NCI-H345 treated with DMSO at 0.1 percent for 48 hours (cell line): ENCODE data around the gene NFKBIZ.
"Not testable (repeated sequence)": the region's sequence is repeated elsewhere in the genome, so short reads cannot be mapped to it uniquely, and the experiment has no call there.

Experiments
- DNase-seq: peaks from one replicate; lab custom pipeline; 2025; ENCODE audit not compliant: unreplicated experiment; lab: John Stamatoyannopoulos, UW

NFKBIZ gene

DNA sequence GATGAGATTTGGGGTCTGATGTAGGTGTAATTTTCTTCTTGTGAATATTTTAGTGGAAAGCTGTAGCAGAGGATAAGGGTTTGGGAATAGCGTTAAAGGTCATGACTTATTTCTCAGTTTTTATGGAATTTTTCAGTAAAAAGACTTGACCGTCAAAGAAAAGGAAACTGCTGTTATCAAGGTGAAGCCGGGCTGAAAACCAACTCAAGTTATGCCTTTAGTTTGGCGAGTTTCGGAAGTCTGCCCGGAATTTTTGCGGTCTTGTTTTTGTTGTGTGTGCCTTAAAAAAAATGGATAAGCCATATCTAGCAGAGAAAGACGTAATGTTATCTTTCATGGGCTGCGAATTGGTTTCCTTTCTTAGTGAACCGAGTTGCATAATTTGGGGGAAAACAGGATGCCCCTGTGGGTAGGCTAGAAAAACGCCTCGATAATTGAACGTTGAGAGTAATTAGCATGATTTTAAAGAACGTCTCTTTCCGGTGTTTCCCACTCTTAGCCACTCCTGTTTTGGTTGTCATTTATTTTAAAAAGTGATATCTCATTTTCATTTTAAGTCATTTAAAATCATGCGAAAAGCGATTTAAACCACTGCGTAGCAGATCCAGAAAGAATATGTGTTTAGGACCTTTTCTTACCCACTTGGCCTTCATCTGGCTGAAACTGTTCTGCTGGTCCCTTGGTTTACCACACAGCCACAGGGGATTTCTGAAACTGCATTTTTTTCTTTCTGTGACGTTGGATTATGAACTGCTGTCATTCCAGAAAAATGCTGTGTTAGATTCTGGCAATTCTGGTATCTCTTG is 1.1 kb downstream of the NFKBIZ start:
- peak; percentile 3 for DNase-seq

DNA sequence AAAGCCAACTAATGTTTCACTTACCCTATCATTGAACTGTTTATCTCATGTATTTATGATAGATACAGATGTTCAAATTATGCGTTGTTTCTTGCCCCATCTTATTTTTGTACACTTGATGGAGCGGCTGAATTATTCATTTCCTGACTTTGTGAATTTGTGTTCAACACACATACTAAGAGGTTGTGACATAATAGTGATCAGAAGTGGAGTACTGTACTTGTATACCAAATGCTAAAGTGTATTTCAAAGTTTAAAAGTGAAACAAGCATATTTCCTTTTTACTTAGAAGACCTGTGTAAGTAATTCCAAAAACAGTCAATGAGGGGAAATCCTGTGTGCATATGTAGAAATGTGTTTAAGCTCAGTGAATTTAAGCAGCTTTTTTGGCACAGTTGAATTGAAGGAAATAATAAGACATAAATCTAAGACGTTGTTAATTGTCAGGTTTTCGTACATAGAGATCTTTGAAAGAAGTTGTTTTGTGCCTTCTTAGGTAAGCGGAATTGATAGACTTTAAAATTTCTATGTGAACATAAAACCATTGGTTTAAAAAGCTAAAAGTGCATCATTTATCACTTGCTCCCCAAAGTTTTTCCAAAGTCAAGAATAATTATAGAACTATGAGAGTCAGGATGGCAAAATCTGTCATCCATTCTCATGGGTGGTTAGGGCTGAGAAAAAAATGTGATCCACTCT is 1.9 kb downstream of the NFKBIZ start:
- DNase-seq = no peak

DNA sequence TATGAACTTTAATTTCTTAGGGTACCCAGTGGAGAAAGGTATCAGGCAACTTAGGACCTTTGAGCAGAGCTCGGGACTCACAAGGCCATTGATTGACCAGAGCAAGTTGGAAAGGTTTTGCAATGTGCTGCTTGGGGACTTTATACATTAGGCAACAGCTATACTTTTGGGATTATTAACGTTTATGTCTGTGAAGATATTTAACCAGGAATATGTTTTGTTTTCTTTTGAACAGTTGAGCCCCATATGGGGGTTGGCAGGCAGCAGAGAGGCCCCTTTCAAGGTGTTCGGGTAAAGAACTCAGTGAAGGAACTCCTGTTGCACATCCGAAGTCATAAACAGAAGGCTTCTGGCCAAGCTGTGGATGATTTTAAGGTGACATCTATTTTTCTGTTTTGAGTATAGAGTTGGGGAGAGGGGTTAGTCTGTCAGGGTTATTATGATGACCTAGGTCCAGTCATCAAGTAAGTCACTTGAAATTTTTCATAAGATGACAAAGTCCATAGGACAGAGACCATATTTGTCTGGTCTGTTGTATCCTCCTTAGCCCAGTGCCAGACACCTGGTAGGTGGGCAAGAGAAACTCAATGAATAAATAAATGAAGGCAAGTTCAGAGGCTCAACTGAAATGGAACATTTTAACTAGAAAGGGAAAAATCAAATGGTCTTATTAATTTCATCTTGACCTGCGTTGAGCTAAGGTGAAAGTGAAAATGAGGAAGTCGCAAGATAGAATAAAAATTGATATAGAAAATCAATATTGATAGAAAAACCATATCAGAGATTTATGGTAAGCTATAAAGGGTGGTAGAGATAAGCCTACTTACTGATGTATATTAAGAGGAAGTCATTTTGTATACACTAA is 2.8 kb downstream of the NFKBIZ start:
- no peak for DNase-seq

DNA sequence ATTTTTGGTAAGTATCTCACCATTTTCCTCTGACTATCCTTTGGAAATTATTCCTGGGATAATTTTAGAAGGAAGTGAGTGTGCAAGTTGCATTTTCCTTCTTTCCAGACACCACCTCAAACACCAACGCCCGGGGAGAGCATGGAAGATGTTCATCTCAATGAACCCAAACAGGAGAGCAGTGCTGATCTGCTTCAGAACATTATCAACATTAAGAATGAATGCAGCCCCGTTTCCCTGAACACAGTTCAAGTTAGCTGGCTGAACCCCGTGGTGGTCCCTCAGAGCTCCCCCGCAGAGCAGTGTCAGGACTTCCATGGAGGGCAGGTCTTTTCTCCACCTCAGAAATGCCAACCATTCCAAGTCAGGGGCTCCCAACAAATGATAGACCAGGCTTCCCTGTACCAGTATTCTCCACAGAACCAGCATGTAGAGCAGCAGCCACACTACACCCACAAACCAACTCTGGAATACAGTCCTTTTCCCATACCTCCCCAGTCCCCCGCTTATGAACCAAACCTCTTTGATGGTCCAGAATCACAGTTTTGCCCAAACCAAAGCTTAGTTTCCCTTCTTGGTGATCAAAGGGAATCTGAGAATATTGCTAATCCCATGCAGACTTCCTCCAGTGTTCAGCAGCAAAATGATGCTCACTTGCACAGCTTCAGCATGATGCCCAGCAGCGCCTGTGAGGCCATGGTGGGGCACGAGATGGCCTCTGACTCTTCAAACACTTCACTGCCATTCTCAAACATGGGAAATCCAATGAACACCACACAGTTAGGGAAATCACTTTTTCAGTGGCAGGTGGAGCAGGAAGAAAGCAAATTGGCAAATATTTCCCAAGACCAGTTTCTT is 3.9 kb downstream of the NFKBIZ start:
- no peak for DNase-seq

DNA sequence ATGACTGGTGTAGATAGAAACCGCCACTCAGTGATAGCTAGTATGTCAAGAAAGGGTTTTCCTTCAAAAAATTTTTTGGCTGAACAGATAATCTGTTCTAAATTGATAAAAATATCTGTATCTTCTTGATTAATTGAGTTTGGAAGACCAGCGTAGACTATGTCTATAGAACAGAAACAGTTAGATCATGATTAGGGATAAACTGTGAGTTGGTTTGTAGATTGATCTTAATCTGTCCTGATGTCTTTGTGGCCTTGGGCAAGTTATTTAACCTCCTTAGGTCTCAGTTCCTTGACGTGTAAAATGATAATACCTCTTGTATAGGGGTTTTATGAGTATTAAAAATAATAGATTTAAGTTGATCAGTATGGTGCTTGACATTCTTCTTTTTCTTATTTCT is 4.7 kb downstream of the NFKBIZ start:
- no peak for DNase-seq

DNA sequence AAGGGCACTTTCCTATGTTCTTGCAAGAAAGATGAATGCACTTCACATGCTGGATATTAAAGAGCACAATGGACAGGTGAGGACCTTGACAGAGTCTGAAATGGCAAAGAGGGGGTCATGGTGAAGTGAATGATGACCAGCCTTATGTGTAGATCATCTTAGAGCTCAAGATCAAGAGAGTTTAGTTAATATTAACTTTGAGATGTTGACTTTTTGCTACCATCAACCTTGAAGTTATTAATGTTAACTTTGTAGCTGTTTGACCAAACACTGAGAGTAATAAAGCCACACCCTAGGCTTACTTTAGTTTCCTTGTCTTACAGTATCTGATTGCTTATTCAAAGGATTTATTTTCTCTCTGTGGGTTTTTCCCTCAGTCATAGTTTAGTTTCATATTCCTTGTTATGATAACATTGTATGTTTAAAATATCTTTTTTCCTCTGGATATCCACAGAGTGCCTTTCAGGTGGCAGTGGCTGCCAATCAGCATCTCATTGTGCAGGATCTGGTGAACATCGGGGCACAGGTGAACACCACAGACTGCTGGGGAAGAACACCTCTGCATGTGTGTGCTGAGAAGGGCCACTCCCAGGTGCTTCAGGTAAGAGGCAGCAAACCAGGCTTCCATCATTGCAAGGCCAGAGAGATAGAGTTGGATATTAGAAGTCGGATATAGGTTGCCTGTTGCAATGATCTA is 5.4 kb downstream of the NFKBIZ start:
- no peak for DNase-seq

DNA sequence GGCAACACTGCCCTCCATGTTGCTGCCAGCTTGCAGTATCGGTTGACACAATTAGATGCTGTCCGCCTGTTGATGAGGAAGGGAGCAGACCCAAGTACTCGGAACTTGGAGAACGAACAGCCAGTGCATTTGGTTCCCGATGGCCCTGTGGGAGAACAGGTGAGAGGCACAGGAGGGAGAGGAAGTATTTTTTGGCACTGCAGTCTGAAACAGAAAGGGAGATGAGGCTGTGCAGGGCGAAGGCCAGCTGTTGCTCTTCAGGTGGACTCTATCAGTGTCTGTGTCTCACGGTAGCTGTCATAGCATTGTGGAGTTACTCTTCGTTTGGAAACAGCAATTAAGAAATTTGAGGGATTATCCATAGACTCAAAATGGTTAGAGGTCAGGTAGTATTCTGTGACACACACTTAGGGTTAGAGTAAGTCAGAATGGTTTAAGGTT is 8.0 kb downstream of the NFKBIZ start:
- DNase-seq = no peak

DNA sequence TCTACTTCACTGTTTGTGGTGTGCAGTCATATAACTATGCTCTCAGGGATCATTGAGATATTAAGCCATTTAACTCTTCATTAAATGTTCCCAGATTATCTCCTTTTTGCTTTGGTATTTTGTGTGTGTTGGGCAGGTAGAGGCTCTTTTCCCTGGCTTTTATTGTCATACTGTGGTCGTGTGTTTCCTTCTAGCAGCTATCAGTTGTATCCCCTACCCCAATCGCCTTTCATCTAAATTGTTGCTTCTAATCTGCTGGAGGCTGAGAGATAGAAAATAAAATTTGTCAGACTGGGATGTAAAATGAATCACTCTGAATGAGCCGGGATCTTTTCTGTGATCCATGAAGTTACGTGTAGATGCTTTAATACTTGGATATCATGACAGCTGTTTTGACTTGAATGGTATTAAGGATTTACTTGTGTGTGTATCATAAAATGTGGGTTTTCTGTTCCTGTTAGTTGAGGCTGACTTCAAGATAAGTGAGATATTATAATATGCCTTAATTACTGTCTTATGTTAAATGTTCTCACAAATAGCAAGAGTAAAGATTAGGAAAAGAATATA is 9.2 kb downstream of the NFKBIZ start:
- no peak for DNase-seq

DNA sequence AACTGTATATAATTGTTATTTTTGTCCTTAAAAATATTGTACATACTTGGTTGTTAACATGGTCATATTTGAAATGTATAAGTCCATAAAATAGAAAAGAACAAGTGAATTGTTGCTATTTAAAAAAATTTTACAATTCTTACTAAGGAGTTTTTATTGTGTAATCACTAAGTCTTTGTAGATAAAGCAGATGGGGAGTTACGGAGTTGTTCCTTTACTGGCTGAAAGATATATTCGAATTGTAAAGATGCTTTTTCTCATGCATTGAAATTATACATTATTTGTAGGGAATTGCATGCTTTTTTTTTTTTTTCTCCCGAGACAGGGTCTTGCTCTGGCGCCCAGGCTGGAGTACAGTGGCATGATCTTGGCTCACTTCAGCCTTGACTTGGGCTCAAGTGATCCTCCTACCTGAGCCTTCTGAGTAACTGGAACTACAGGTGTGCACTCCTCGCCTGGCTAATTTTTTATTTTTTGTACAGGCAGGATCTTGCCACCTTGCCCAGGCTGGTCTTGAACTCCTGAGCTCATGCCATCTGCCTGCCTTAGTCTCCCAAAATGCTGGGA is 10.7 kb downstream of the NFKBIZ start:
- DNase-seq = no peak

DNA sequence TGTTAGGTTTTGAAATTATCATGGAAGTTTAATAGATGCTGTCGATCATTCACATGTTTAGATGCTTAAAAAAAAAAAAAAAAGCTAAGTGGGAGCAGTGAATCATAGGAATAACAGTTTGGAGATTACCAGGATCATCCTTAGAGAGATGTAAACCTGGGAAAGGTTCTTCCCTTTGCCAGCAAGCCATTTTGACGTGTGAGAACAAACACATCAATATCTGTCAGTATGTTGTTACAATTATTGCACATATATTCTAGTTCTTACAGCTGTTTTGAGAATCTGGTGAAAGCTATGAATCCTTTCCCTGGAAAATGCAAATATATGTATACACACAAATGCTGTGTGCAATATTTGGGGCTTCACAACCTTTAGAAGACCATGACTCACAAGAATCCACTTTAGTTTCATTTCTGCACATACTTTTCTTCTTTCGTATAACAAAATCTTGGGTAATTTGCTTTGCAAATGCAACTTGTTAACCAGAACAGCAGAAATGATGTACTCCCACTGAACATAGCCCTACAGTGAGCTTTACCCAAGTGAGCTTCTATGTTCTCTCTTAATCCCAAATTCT is 12.0 kb downstream of the NFKBIZ start:
- DNase-seq = no peak

DNA sequence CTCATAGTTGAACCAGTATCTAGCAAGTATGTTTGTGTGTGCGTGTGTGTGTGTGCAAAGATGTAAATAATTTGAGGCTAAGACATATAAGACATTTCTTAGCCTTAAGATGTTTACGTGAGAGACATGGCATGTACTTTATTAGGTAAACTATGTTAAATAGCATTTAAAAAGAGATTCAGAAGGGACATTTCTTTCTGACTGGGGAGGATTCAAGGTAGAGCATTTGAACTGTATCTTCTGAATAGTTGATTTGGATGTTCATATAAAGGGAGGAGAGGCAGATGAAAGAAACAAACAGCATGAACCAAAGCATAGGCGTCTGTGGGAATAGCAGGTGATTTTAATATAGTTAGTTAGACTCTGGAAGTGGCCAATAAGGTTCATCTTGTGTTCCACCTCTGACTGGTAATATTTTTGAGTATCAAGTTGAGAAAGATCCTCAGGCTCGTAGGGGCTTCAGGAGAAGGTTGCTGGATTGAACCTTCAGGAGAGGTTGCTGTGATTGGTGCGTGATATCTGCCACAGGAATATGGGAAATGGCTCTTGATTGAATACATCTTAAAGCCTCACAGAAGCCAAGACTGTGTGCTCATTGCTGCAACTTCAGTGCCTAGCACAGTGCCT is 12.6 kb downstream of the NFKBIZ start:
- DNase-seq = no peak

DNA sequence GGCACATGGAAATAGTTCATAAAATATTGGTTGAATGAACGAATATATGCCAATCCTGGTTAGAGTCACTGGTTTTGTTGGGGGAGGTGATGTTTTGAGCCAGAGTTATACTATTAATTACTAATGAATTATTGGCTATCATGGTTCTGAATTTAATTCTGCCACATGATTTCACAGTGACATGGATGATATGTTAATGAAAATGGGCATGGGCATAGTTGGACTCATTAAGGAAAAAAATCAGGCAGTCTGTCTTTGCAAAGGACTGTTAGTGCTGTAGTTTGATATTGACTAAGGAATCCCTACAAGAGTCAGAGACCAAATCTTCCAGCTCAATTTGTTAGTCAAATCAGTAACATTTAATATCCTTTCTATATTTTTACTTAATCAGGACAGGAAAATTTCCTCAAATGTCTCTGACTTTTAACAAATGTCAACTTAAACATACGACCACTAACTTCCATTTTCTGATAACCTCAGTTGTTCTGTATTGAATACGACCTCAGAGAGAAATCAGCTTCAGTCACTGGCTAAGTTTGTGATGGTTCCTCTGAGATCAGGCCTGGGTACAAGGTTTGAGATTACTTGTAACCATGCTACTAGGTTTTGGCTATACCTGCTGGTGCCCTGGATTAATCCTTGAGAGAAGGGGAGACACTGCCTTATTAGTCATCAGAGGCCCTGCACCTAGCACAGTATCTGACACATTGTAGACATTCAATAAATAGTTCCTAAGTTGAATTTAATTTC is 13.3 kb downstream of the NFKBIZ start:
- DNase-seq = no peak

DNA sequence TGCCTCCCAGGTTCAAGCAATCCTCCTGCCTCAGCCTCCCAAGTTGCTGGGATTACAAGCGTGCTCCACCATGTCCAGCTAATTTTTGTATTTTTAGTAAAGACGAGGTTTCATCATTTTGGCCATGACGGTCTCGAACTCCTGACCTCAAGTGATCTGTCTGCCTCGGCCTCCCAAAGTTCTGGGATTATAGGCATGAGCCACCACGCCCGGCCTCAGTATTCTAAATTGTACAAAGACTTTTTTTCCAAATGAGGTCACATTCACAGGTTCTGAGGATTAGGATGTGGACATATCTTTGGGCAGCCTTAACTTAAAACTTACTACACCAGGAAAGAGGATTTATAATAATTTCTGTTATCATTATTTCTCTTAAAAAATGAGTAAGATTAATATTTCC is 15.6 kb downstream of the NFKBIZ start:
- not testable (repeated sequence) for DNase-seq

DNA sequence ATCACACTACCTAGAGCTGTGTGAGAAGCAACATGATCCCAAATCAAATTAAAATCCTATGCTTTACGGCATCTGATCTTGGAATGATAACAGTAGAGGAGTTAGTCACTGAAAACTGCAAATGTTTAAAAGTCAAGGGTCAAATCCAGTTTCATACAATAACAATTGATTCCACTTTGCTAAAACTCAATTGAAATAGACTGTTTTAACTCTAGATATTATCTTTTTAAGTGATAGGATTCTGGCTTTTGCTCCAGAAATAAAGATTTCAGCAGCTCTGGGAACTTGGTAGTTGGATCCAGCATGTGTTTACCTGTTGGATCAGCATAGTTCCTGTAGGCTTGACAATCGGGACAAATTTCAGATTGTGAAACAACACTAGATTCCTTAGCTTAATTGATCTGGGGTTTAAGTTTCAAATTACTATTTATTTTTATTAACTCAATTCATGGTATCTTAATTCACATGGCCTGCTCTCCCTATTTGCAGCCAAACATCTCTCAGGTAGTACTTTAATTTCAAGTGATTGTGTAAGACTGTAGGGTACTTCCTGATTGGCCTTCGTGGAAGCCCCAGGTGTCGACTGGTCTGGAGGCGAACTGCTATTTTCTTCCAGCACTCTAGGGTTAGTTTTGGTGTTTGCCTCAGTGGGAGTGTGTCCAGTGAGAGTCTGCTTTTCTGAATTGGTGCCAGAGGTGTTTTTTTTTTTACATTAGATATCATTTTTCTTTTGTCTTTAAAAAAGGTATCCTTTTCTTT is 16.6 kb downstream of the NFKBIZ start:
- no peak for DNase-seq

DNA sequence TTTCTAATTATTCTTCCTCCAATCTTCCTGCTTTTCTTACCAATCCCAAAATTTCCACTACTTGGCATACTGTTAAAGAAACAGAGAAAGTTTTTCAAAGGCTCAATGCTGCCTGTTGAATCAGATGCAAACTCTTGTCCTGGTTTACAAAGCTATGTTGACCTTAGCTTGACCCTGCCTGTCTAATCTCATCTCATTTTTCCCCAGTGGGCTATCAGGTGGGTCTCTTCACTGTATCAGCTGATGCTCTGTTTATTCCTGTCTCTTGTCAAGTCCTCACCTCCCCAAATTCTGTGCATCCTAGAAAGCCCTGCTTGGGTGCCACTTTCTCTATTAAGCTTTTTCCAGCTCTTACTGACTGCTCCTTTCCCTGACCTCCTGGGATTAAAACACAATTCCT is 18.2 kb downstream of the NFKBIZ start:
- DNase-seq = no peak

DNA sequence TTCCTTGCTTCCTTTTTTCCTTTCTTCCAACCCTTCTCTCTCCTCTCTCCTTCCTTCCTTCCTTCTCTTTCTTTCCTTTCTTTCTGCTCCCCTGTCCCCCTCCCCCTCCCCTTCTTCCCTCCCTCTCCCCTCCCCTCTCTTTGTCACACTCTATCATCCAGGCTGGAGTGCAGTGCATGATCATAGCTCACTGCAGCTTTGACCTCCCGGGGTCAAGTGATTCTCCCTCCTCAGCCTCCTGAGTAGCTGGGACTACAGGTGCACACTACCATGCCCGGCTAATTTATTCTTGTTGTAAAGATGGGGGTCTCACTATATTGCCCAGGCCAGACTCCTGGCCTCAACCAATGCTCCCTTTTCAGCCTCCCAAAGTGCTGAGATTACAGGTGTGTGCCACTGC is 18.7 kb downstream of the NFKBIZ start:
- no peak for DNase-seq
